Keratinocyte (primary cell): Measurements from ENCODE around the gene SERPINB11. TPM values are rescaled to one million over a fixed set of nuclear protein-coding genes. Genes with fewer than 3 reads are reported as not detected.

Experiments used
- DNase-seq: peaks from one replicate; pipeline ENCODE4 v3.0.0-alpha.2; 2011; ENCODE audit warnings: low read depth, missing footprints, low spot score
- FAIRE-seq: peaks from 2 replicates; lab custom pipeline; 2011; peaks lifted over from hg19 to GRCh38; lab: Jason Lieb, UNC
- H2AFZ ChIP-seq: 2 replicates; pipeline ENCODE4 v1.6.0; 2012; ENCODE audit warnings: low read length, control low read depth, inconsistent platforms; ENCODE audit not compliant: control insufficient read depth
- H3K27ac ChIP-seq: 2 replicates; pipeline ENCODE4 v1.5.1; 2011; ENCODE audit warnings: low read length; ENCODE audit not compliant: control insufficient read depth, insufficient read depth
- H3K27me3 ChIP-seq: 3 replicates; pipeline ENCODE4 v1.6.0; 2011; ENCODE audit warnings: low read length; ENCODE audit not compliant: control insufficient read depth, insufficient read depth; ENCODE audit errors: extremely low read depth
- H3K36me3 ChIP-seq, 2 experiments: 2 replicates in 1 of 2; 3 replicates in 1 of 2; pipeline ENCODE4 v1.5.1; 2011; ENCODE audit warnings: low read length in 2 of 2, mild to moderate bottlenecking in 1 of 2; ENCODE audit not compliant: control insufficient read depth in 2 of 2, insufficient read depth in 2 of 2; ENCODE audit errors: extremely low read depth in 1 of 2
- H3K4me1 ChIP-seq: 3 replicates; pipeline ENCODE4 v1.5.1; 2011; ENCODE audit warnings: low read length; ENCODE audit not compliant: control insufficient read depth, insufficient read depth; ENCODE audit errors: extremely low read depth
- H3K4me2 ChIP-seq: 3 replicates; pipeline ENCODE4 v1.6.0; 2011; ENCODE audit warnings: low read depth, low read length; ENCODE audit not compliant: control insufficient read depth, insufficient read depth; ENCODE audit errors: extremely low read depth
- H3K4me3 ChIP-seq, 3 experiments: fragments of 200-600 bp in 1 of 3; sonication (generic) in 1 of 3; 2 replicates in 2 of 3; 3 replicates in 1 of 3; pipeline ENCODE4 v1.5.1; 2011 to 2016; ENCODE audit warnings: low read length in 3 of 3, mild to moderate bottlenecking in 3 of 3, control low read depth in 2 of 3, inconsistent platforms in 1 of 3, low read depth in 1 of 3, mixed read lengths in 1 of 3, mixed run types in 1 of 3, moderate library complexity in 1 of 3; ENCODE audit not compliant: control insufficient read depth in 2 of 3, insufficient read depth in 2 of 3; ENCODE audit errors: extremely low read depth in 1 of 3
- H3K79me2 ChIP-seq: 2 replicates; pipeline ENCODE4 v1.6.0; 2012; ENCODE audit warnings: low read length; ENCODE audit not compliant: control insufficient read depth, insufficient read depth
- H3K9ac ChIP-seq: 3 replicates; pipeline ENCODE4 v1.6.0; 2011; ENCODE audit warnings: low read length; ENCODE audit not compliant: control insufficient read depth, insufficient read depth; ENCODE audit errors: extremely low read depth
- H3K9me1 ChIP-seq: 3 replicates; pipeline ENCODE4 v1.6.0; 2011; ENCODE audit warnings: low read length; ENCODE audit not compliant: control insufficient read depth, insufficient read depth; ENCODE audit errors: extremely low read depth
- H3K9me3 ChIP-seq: 2 replicates; pipeline ENCODE4 v1.5.1; 2012; ENCODE audit warnings: low read depth, low read length; ENCODE audit not compliant: control insufficient read depth
- H4K20me1 ChIP-seq: 3 replicates; pipeline ENCODE4 v1.6.0; 2011; ENCODE audit warnings: low read length; ENCODE audit not compliant: control insufficient read depth, insufficient read depth; ENCODE audit errors: extremely low read depth
- CTCF ChIP-seq, 3 experiments: IDR thresholded peaks in 1 of 3; conservative IDR thresholded peaks in 1 of 3; optimal IDR thresholded peaks in 1 of 3; 2 replicates in 2 of 3; 3 replicates in 1 of 3; pipeline versions ENCODE3 to v1.5.1; 2011; ENCODE audit warnings: low read length in 3 of 3, mild to moderate bottlenecking in 3 of 3, moderate library complexity in 2 of 3, control low read depth in 1 of 3, inconsistent platforms in 1 of 3; ENCODE audit not compliant: insufficient read depth in 2 of 3; ENCODE audit errors: extremely low read depth in 1 of 3
- EZH2 ChIP-seq: IDR thresholded peaks from one replicate; pipeline ENCODE4 v1.6.1; 2012; ENCODE audit warnings: inconsistent platforms, mild to moderate bottlenecking, low read length, moderate library complexity
- dilution Hi-C: fragments of 300-500 bp; cut with MboI; formaldehyde crosslinking; loops from one replicate; pipeline ENCODE4 v1.7.0; 2020; ENCODE audit warnings: low sequenced_read_pairs; ENCODE audit not compliant: extremely low pct_ligation_motif_present
- polyA plus RNA-seq, 5 experiments: library from polyadenylated mRNA; depleted of rRNA in 3 of 5; stranded (reverse) in 3 of 5; stranded (forward) in 1 of 5; unstranded in 1 of 5; fragments of >200 nt; gene quantifications; 1 replicate in 1 of 5; 2 replicates in 3 of 5; 3 replicates in 1 of 5; pipeline versions ENCODE4 v1.2.1 to v1.2.3, GENCODE V29; 2011 to 2012; ENCODE audit warnings: missing spikeins in 2 of 5, low read depth in 1 of 5, low replicate concordance in 1 of 5

The SERPINB11 gene
- polyA plus RNA-seq, 1 donor (not counting 4 experiments of a cell fraction or from before 2014, with no cell fraction given), result not detected

GRCh38 chr18:63664571-63664970 lies 38.2 kb upstream of the SERPINB11 start:
- no peaks in the 10 kb centered on the region for H3K9me3 ChIP-seq
- TF ChIP-seq EZH2 (no peak), CTCF (optimal IDR thresholded peaks at IDR 0.05 in 1 of 3, IDR thresholded peaks at IDR 0.05 in 1 of 3, conservative IDR thresholded peaks at IDR 0.05 in 1 of 3; ENCODE audit: extremely low read depth in 1 of 3, insufficient read depth in 2 of 3, low read length in 3 of 3) (no peak)
- FAIRE-seq (peak; percentile 73), DNase-seq (peak; percentile 55)
- H3K4me3 ChIP-seq, result no peak overlapping the region
- H3K9me1 ChIP-seq, result no peaks in the 10 kb centered on the region
- H3K79me2 ChIP-seq, result no peaks in the 10 kb centered on the region
- dilution Hi-C loops, result no loop called here
- H4K20me1 ChIP-seq, result no peaks in the 10 kb centered on the region
- H3K9ac ChIP-seq, result no peak overlapping the region
- H3K27ac ChIP-seq, result no peak overlapping the region
- H3K36me3 ChIP-seq, result no peaks in the 10 kb centered on the region
- peaks cover 16% of the 10 kb centered on the region for H3K4me1 ChIP-seq
- H3K27me3 ChIP-seq, result no peaks in the 10 kb centered on the region
- peak overlapping the region; percentile 62 for H3K4me2 ChIP-seq
- H2AFZ ChIP-seq, result peak overlapping the region; percentile 23

GRCh38 chr18:63676526-63677323 lies 26.0 kb upstream of the SERPINB11 start:
- H3K4me3 ChIP-seq, result no peak overlapping the region
- no peaks in the 10 kb centered on the region for H3K4me1 ChIP-seq
- dilution Hi-C loops, result no loop called here
- FAIRE-seq, result peak; percentile 91
- TF ChIP-seq CTCF (optimal IDR thresholded peaks at IDR 0.05 in 1 of 3, IDR thresholded peaks at IDR 0.05 in 1 of 3, conservative IDR thresholded peaks at IDR 0.05 in 1 of 3; ENCODE audit: extremely low read depth in 1 of 3, insufficient read depth in 2 of 3, low read length in 3 of 3) (peak; percentile 65 to 90 (median 78)), EZH2 (no peak)
- no peaks in the 10 kb centered on the region for H3K9me1 ChIP-seq
- H3K4me2 ChIP-seq, result no peak overlapping the region
- H3K9me3 ChIP-seq, result no peaks in the 10 kb centered on the region
- no peaks in the 10 kb centered on the region for H3K36me3 ChIP-seq
- H3K79me2 ChIP-seq, result no peaks in the 10 kb centered on the region
- no peaks in the 10 kb centered on the region for H3K27me3 ChIP-seq
- H4K20me1 ChIP-seq, result no peaks in the 10 kb centered on the region
- H2AFZ ChIP-seq, result no peak overlapping the region
- DNase-seq, result no peak
- no peak overlapping the region for H3K27ac ChIP-seq
- H3K9ac ChIP-seq, result no peak overlapping the region
